H7 (cell line): Measurements from ENCODE around the gene SYT6. TPM values are rescaled to one million over a fixed set of nuclear protein-coding genes. Genes with fewer than 3 reads are reported as not detected.
A peak's percentile ranks its signal among the peaks of the same experiment; 100 is the strongest.

Source experiments
- DNase-seq: peaks from one replicate; pipeline ENCODE4 v3.0.0; 2012
- H3K27me3 ChIP-seq: 2 replicates; pipeline ENCODE4 v1.6.0; 2011; ENCODE audit warnings: mild to moderate bottlenecking, low read length; ENCODE audit not compliant: control insufficient read depth, insufficient read depth
- H3K36me3 ChIP-seq: replicated peaks from 2 replicates; pipeline ENCODE4 v1.5.1; 2011; ENCODE audit warnings: low read length; ENCODE audit not compliant: control insufficient read depth, insufficient read depth
- H3K4me3 ChIP-seq: 2 replicates; pipeline ENCODE4 v1.5.1; 2011; ENCODE audit warnings: low read depth, mild to moderate bottlenecking, control low read depth, low read length, moderate library complexity; ENCODE audit not compliant: insufficient read depth
- total RNA-seq: library from RNA; depleted of rRNA; stranded (reverse); fragments of >200 nt; shearing (Covaris generic); gene quantifications from 2 replicates; pipeline ENCODE4 v1.2.3, GENCODE V29; 2014

SYT6 gene
- total RNA-seq, 1 experiment from 2014 or later = 41.6 TPM

GRCh38 chr1:114144016-114144415 lies 9.7 kb downstream of the SYT6 start:
- Histone ChIP-seq H3K27me3 (no peaks in the 10 kb centered on the region), H3K36me3 (peaks cover 15% of the 10 kb centered on the region), H3K4me3 (no peak overlapping the region)
- no peak for DNase-seq

GRCh38 chr1:114139540-114139939 lies 14.1 kb downstream of the SYT6 start:
- H3K36me3 ChIP-seq = peaks cover 49% of the 10 kb centered on the region
- no peak overlapping the region for H3K4me3 ChIP-seq
- no peak for DNase-seq
- H3K27me3 ChIP-seq = no peaks in the 10 kb centered on the region

DNA sequence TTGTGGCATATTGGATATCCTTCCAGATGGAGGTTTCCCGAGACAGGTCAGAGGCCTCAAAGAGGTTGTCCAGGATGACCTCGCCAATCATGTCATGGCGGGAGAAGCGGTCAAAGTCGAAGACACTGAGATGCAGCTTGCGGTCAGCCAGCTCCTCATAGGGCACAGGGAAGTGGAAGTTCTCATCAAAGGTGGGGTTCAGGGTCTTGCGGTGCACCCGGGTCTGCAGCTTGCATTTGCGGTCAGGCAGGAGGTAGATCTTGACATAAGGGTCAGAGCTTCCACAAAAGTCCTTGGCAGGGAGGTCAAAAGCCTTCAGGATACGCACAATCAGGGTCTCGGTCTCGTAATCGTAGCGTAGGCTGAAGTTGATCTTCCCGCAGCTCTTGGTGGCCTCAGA lies 16.2 kb downstream of the SYT6 start:
- Histone ChIP-seq H3K27me3 (no peaks in the 10 kb centered on the region), H3K4me3 (no peak overlapping the region), H3K36me3 (peaks cover 56% of the 10 kb centered on the region)
- no peak for DNase-seq

DNA sequence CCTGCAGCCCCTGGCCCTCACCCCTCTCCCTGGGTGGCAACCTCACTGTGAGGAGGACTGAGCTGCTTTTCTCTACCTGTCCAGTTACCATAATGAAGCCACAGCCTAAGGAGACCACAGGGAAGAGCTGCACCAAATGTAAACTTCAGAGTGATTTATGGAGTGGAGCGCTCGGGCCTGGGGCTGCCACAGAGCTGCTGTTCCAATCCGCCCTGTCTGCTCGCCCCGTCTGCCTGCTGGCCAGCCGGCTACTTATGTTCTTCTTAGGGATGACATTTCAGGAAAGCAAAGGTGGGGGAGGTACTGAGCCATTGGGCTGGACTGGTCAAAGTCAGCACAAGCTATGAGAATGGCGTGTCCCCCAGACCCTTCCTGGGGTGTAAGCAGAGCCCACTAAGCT lies 17.9 kb downstream of the SYT6 start:
- DNase-seq = no peak
- H3K27me3 ChIP-seq = no peaks in the 10 kb centered on the region
- H3K36me3 ChIP-seq = peaks cover 61% of the 10 kb centered on the region
- H3K4me3 ChIP-seq = no peak overlapping the region

DNA sequence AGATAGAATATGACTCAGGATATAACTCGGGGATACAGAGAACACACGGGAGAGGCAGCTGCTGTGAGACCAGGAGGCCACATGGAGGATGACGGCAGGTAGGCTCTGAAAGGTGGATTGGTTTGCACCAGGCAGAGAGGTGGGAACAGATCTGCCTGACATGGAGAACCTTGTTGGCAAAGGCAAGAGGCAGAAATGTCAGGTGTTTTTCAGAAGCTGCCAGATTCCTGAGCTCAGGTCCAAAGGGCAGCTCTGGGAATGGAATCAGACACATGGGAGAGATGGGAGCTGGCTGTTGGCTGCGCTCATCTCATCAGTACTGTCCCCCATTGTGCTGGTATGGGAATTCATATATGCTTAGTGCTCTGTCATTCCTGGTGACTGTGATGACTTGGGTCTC lies 19.2 kb downstream of the SYT6 start:
- Histone ChIP-seq H3K36me3 (peaks cover 64% of the 10 kb centered on the region), H3K27me3 (no peaks in the 10 kb centered on the region), H3K4me3 (no peak overlapping the region)
- DNase-seq = no peak

DNA sequence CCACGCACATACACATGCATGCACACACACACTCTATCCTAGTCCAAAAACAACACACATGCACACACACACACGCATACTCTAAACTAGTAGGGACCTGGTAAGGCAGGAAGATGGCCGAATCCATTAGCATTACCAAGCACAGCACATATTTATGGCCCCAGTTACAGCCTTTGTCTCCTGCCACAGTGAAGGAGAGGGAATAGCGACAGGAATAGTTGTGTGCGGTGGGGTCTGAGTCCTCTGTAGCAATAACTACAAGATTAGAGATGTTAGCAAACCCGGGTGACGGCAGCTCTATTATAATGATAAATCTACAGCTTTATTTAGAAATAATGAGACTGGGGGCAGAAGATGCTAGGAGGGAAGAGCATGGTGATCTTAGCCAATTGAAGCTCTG lies 20.5 kb downstream of the SYT6 start:
- no peak for DNase-seq
- H3K27me3 ChIP-seq = no peaks in the 10 kb centered on the region
- H3K36me3 ChIP-seq = peaks cover 57% of the 10 kb centered on the region
- no peak overlapping the region for H3K4me3 ChIP-seq

GRCh38 chr1:114131526-114132220 lies 22.0 kb downstream of the SYT6 start:
- no peak overlapping the region for H3K4me3 ChIP-seq
- no peaks in the 10 kb centered on the region for H3K27me3 ChIP-seq
- DNase-seq = no peak
- peaks cover 52% of the 10 kb centered on the region for H3K36me3 ChIP-seq

GRCh38 chr1:114130846-114131525 lies 22.7 kb downstream of the SYT6 start:
- H3K27me3 ChIP-seq = no peaks in the 10 kb centered on the region
- no peak overlapping the region for H3K4me3 ChIP-seq
- H3K36me3 ChIP-seq = peaks cover 48% of the 10 kb centered on the region
- no peak for DNase-seq

DNA sequence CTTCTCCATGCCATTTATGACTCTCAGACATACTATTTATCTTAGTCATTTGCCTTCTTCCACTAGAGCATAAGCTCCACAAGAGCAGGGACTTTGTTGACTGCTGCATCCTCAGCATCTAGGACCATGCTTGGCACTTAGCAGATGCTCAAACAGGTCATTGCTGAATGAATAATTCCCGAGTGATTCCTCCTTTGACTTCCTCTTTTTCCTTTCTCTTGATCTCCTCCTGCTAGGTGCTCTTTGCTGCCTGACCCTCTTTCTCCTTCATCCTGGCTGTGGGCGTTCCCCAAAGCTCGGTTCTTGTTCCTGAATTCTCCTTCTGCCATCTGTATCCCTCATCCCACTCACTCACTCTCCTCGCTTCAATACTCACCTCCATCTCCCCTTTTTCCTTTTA lies 23.5 kb downstream of the SYT6 start:
- no peak for DNase-seq
- H3K27me3 ChIP-seq = no peaks in the 10 kb centered on the region
- peaks cover 42% of the 10 kb centered on the region for H3K36me3 ChIP-seq
- H3K4me3 ChIP-seq = no peak overlapping the region

- Histone ChIP-seq H3K36me3 (peaks cover 36% of the 10 kb centered on the region), H3K27me3 (no peaks in the 10 kb centered on the region; the same call in 1 of the 2 replicates), H3K4me3 (no peak overlapping the region)
- DNase-seq = no peak
These were observed 25.4 kb downstream of the SYT6 start for GRCh38 chr1:114128293-114128692.

- Histone ChIP-seq H3K4me3 (no peak overlapping the region), H3K27me3 (no peaks in the 10 kb centered on the region; the same call in 1 of the 2 replicates), H3K36me3 (peaks cover 33% of the 10 kb centered on the region)
- DNase-seq = no peak
These were observed 27.2 kb downstream of the SYT6 start for GRCh38 chr1:114126261-114127095.

DNA sequence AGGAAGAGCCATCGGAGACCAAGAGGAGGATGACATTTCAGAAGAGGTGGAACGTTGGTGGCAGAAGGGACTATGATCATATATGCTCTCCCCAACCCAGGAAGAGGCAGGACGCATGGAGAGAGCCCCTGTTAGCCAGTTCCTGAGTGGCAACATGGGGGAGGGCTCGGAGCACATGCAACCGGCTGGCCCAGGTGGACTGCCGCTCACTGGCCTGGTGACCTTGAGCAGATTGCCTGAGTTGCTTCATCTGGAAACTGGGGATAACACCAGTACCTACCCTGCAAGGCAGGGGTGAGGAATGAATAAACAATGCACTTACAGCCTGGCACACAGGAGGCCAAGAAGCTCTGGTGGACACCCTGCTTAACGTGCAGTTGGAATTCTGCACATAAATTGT lies 29.0 kb downstream of the SYT6 start:
- DNase-seq = no peak

DNA sequence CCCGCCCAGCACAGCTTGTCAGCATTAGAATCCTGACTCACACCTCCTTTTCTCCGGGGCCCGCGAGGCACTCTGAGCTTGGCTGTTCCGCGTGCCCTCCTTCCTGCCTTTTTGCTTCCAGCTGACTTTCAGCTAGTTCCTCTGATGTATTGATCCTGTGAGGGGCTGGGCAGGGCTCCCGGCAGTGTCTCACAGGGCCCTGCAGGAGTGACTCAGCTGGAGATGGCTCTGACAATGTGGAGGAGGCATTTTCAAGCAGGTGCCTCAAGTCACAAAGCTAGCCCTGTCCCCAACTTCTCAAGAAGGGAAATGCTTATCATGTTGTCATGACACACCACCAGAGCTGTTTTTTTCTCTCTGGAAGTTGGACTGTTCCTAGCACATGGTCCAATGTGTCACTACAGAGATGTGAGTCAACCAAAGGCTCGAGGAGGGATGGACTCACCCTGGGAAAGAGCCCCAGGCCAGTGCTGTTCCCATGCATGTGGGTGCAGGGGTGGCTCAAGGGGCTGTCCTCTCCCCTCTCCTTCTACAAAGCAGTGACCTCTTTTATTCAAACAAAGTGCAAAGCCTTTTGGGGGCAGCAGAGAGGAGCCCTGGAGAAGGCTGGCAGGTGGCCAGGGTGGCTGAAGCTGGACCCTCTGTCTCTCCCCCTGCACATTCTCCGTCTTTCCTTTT lies 30.6 kb downstream of the SYT6 start:
- DNase-seq = peak; percentile 66
- H3K27me3 ChIP-seq = no peaks in the 10 kb centered on the region; the same call in 1 of the 2 replicates
- H3K4me3 ChIP-seq = no peak overlapping the region
- H3K36me3 ChIP-seq = peaks cover 22% of the 10 kb centered on the region

More for the DNA sequence above, 29.0 kb downstream of the SYT6 start:
- H3K4me3 ChIP-seq = no peak overlapping the region
- no peaks in the 10 kb centered on the region; the same call in 1 of the 2 replicates for H3K27me3 ChIP-seq
- peaks cover 25% of the 10 kb centered on the region for H3K36me3 ChIP-seq

GRCh38 chr1:114118351-114118990 lies 35.2 kb downstream of the SYT6 start:
- DNase-seq = peak; percentile 87
- Histone ChIP-seq H3K4me3 (no peak overlapping the region), H3K36me3 (peaks cover 8% of the 10 kb centered on the region), H3K27me3 (no peaks in the 10 kb centered on the region; the same call in 1 of the 2 replicates)
